Breast epithelium (tissue), 3 donors: ENCODE measurements around the gene MYD88.

Source experiments
- POLR2AphosphoS5 ChIP-seq, 3 donors: sonication (generic); formaldehyde crosslinking; IDR thresholded peaks; one replicate each; pipeline ENCODE4 v1.6.1; 2017; ENCODE audit warnings: antibody characterized with exemption in 3 of 3
- TF ChIP-seq, protein P1 (sequence below), 3 donors: fragments of 450-650 bp; IDR thresholded peaks; one replicate each; pipeline ENCODE4 v1.5.1; 2016 to 2017; ENCODE audit warnings: antibody characterized with exemption in 3 of 3, mild to moderate bottlenecking in 3 of 3, moderate library complexity in 3 of 3

DNA sequence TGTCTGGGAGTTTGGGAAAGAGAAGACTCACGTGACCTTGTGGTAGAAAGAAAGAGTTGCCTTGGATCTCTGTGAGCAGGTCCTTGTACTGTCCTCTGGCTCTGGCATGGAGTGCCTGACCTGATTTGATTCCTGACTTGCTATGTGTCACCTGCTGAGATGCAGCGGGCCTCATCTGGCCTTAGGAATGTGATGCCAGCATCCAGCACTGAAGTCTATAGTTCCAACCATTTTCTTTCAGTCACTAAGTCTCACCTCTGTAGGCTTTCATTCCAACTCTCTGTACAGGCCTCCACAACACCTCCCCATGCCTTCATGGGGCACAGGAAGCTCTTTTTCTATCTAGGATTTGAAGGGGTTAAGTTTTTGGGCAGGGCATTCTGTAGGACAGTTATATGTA, 14.8 kb downstream of the MYD88 start:
- TF ChIP-seq, protein P1, sequence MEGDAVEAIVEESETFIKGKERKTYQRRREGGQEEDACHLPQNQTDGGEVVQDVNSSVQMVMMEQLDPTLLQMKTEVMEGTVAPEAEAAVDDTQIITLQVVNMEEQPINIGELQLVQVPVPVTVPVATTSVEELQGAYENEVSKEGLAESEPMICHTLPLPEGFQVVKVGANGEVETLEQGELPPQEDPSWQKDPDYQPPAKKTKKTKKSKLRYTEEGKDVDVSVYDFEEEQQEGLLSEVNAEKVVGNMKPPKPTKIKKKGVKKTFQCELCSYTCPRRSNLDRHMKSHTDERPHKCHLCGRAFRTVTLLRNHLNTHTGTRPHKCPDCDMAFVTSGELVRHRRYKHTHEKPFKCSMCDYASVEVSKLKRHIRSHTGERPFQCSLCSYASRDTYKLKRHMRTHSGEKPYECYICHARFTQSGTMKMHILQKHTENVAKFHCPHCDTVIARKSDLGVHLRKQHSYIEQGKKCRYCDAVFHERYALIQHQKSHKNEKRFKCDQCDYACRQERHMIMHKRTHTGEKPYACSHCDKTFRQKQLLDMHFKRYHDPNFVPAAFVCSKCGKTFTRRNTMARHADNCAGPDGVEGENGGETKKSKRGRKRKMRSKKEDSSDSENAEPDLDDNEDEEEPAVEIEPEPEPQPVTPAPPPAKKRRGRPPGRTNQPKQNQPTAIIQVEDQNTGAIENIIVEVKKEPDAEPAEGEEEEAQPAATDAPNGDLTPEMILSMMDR (IDR thresholded peaks at IDR 0.05) = no peak
- TF ChIP-seq POLR2AphosphoS5 (IDR thresholded peaks at IDR 0.05) = no peak
